Endothelial cell of umbilical vein (primary cell): Measurements from ENCODE around the gene PCID2. TPM values are rescaled to one million over a fixed set of nuclear protein-coding genes. Genes with fewer than 3 reads are reported as not detected.

ENCODE experiments used
- BruUV-seq: library from RNA; stranded (reverse); fragments of 400-500 nt; replicated peaks from 2 replicates; lab custom pipeline; 2021; lab: Mats Ljungman, UMichigan
- CTCF ChIA-PET: fragments of 300-600, 350-600 bp; sonication (Branson Sonifier 250); formaldehyde crosslinking; loops from one replicate; lab custom pipeline; 2021; ENCODE audit warnings: antibody characterized with exemption, inconsistent platforms; lab: Charles Lee
- POLR2A ChIA-PET: fragments of 300-600, 350-600 bp; sonication (Branson Sonifier 250); formaldehyde crosslinking; loops from one replicate; lab custom pipeline; 2021; ENCODE audit warnings: antibody characterized with exemption, inconsistent platforms; lab: Charles Lee
- DNase-seq: peaks from one replicate; pipeline ENCODE4 v3.0.0-alpha.2; 2011; ENCODE audit warnings: low read depth, low spot score
- FAIRE-seq: peaks from 2 replicates; lab custom pipeline; 2011; peaks lifted over from hg19 to GRCh38; lab: Jason Lieb, UNC
- H2AFZ ChIP-seq: 2 replicates; pipeline ENCODE4 v1.6.0; 2012; ENCODE audit warnings: low read depth, low read length, control low read depth, inconsistent platforms
- H3K27ac ChIP-seq: 2 replicates; pipeline ENCODE4 v1.5.1; 2011; ENCODE audit warnings: low read depth, mild to moderate bottlenecking, control low read depth, low read length, moderate library complexity; ENCODE audit not compliant: insufficient read depth
- H3K27me3 ChIP-seq, 2 experiments: 2 replicates each; pipeline versions ENCODE4 v1.6.0 to v1.6.1; 2011; ENCODE audit warnings: low read length in 2 of 2, mixed read lengths in 1 of 2; ENCODE audit not compliant: control insufficient read depth in 2 of 2, insufficient read depth in 2 of 2
- H3K36me3 ChIP-seq, 2 experiments: 2 replicates in 1 of 2; 3 replicates in 1 of 2; pipeline ENCODE4 v1.5.1; 2011; ENCODE audit warnings: low read length in 2 of 2, mild to moderate bottlenecking in 1 of 2, moderate library complexity in 1 of 2; ENCODE audit not compliant: control insufficient read depth in 2 of 2, insufficient read depth in 2 of 2; ENCODE audit errors: extremely low read depth in 1 of 2
- H3K4me1 ChIP-seq: 3 replicates; pipeline ENCODE4 v1.5.1; 2011; ENCODE audit warnings: mild to moderate bottlenecking, low read length; ENCODE audit not compliant: control insufficient read depth, insufficient read depth; ENCODE audit errors: extremely low read depth
- H3K4me2 ChIP-seq: 2 replicates; pipeline ENCODE4 v1.6.1; 2011; ENCODE audit warnings: low read length, control low read depth, mixed read lengths; ENCODE audit not compliant: insufficient read depth
- H3K4me3 ChIP-seq, 3 experiments: fragments of 200-600 bp in 1 of 3; sonication (generic), shearing (Covaris generic) in 1 of 3; replicated peaks in 1 of 3; 2 replicates each; pipeline ENCODE4 v1.5.1; 2011 to 2016; ENCODE audit warnings: control low read depth in 3 of 3, low read length in 3 of 3, mild to moderate bottlenecking in 2 of 3, inconsistent platforms in 1 of 3, low read depth in 1 of 3, moderate library complexity in 1 of 3; ENCODE audit not compliant: insufficient read depth in 1 of 3
- H3K79me2 ChIP-seq: 2 replicates; pipeline ENCODE4 v1.6.0; 2012; ENCODE audit warnings: low read length, inconsistent platforms; ENCODE audit not compliant: control insufficient read depth, insufficient read depth
- H3K9ac ChIP-seq: replicated peaks from 2 replicates; pipeline ENCODE3; 2011; ENCODE audit warnings: low read length, control low read depth; ENCODE audit not compliant: insufficient read depth; ENCODE audit errors: extremely low read depth
- H3K9me1 ChIP-seq: replicated peaks from 3 replicates; pipeline ENCODE4 v1.6.0; 2011; ENCODE audit warnings: mild to moderate bottlenecking, low read length; ENCODE audit not compliant: control insufficient read depth, insufficient read depth; ENCODE audit errors: extremely low read depth
- H3K9me3 ChIP-seq: replicated peaks from 2 replicates; pipeline ENCODE4 v1.5.1; 2012; ENCODE audit warnings: low read length, inconsistent platforms; ENCODE audit not compliant: control insufficient read depth, insufficient read depth
- H4K20me1 ChIP-seq: replicated peaks from 2 replicates; pipeline ENCODE3; 2011; ENCODE audit warnings: mild to moderate bottlenecking, low read length; ENCODE audit not compliant: control insufficient read depth, insufficient read depth; ENCODE audit errors: extremely low read depth
- CTCF ChIP-seq, 2 donors: IDR thresholded peaks; 1 replicate in 1 of 2; 2 replicates in 1 of 2; pipeline ENCODE4 v1.5.1; 2011; ENCODE audit warnings: low read length in 2 of 2, mild to moderate bottlenecking in 2 of 2, moderate library complexity in 2 of 2, control low read depth in 1 of 2, inconsistent platforms in 1 of 2, low read depth in 1 of 2; ENCODE audit not compliant: insufficient read depth in 1 of 2; ENCODE audit errors: extremely low read depth in 1 of 2
- EZH2 ChIP-seq: IDR thresholded peaks from 2 replicates; pipeline ENCODE4 v1.6.1; 2012; ENCODE audit warnings: borderline replicate concordance, low read depth, mild to moderate bottlenecking, moderate library complexity, low read length, inconsistent platforms; ENCODE audit not compliant: severe bottlenecking
- FOS ChIP-seq: IDR thresholded peaks from 2 replicates; pipeline ENCODE4 v1.6.1; 2011; ENCODE audit warnings: mild to moderate bottlenecking, low read length, moderate library complexity, borderline replicate concordance; ENCODE audit not compliant: insufficient read depth
- GATA2 ChIP-seq: IDR thresholded peaks from 2 replicates; pipeline ENCODE4 v1.7.0; 2011; ENCODE audit warnings: low read depth, mild to moderate bottlenecking, moderate library complexity, mixed read lengths, low read length; ENCODE audit not compliant: insufficient read length, insufficient read depth
- JUN ChIP-seq: IDR thresholded peaks from 2 replicates; pipeline ENCODE4 v1.6.1; 2011; ENCODE audit warnings: borderline replicate concordance, low read depth; ENCODE audit not compliant: insufficient read length, insufficient read depth
- MYC ChIP-seq: IDR thresholded peaks from one replicate; pipeline ENCODE4 v1.6.1; 2011; ENCODE audit warnings: mild to moderate bottlenecking, low read depth, low read length
- POLR2A ChIP-seq: IDR thresholded peaks from 2 replicates; pipeline ENCODE4 v1.6.1; 2012; ENCODE audit warnings: low read depth, mild to moderate bottlenecking, control low read depth, low read length
- POLR2AphosphoS5 ChIP-seq: IDR thresholded peaks from 2 replicates; pipeline ENCODE4 v1.6.1; 2012; ENCODE audit warnings: low read depth, mild to moderate bottlenecking, control low read depth, low read length, moderate library complexity; ENCODE audit not compliant: insufficient read depth
- dilution Hi-C: fragments of 300-500 bp; cut with MboI; formaldehyde crosslinking; loops from one replicate; pipeline ENCODE4 v1.15.0; 2019; ENCODE audit warnings: low sequenced_read_pairs; ENCODE audit not compliant: extremely low pct_ligation_motif_present
- intact Hi-C: fragments of 100-400 bp; cut with micrococcal nuclease; formaldehyde crosslinking; loops from one replicate; pipeline ENCODE4 v1.10.0; 2022
- polyA plus RNA-seq, 4 experiments: library from polyadenylated mRNA; depleted of rRNA in 3 of 4; stranded (reverse) in 3 of 4; unstranded in 1 of 4; fragments of >200 nt; gene quantifications; 2 replicates each; pipeline versions ENCODE4 v1.2.1 to v1.2.3, GENCODE V29; 2011 to 2012; ENCODE audit warnings: missing spikeins in 1 of 4
- total RNA-seq: library from RNA; stranded (reverse); gene quantifications from 2 replicates; pipeline ENCODE4 v1.2.3, GENCODE V29; 2021
- TF ChIP-seq, protein P1 (sequence below): IDR thresholded peaks from 2 replicates; pipeline ENCODE4 v1.6.1; 2011; ENCODE audit not compliant: insufficient read depth, insufficient read length

Gene PCID2
- total and polyA plus RNA-seq, 2 donors (not counting 3 experiments of a cell fraction or from before 2014, with no cell fraction given) = 52.1 to 55.6 TPM

- intact Hi-C loops = no loop called here
- DNase-seq (no peak), FAIRE-seq (no peak)
- no peaks in the 10 kb centered on the region for H3K9me1 ChIP-seq
- H2AFZ ChIP-seq = no peak overlapping the region
- H3K4me3 ChIP-seq = no peak overlapping the region
- POLR2A ChIA-PET = no interaction called here
- no peak overlapping the region for H3K4me2 ChIP-seq
- dilution Hi-C loops = no loop called here
- no peaks in the 10 kb centered on the region for H3K36me3 ChIP-seq
- no peaks in the 10 kb centered on the region for H4K20me1 ChIP-seq
- TF ChIP-seq, protein P1, sequence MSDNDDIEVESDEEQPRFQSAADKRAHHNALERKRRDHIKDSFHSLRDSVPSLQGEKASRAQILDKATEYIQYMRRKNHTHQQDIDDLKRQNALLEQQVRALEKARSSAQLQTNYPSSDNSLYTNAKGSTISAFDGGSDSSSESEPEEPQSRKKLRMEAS = no peak
- TF ChIP-seq MYC (no peak), CTCF (IDR thresholded peaks at IDR 0.05; ENCODE audit: extremely low read depth in 1 of 2, insufficient read depth in 1 of 2, low read depth in 1 of 2, low read length in 2 of 2) (no peak), JUN (no peak), FOS (no peak), EZH2 (no peak), POLR2AphosphoS5 (no peak), POLR2A (no peak), GATA2 (no peak)
- H3K27me3 ChIP-seq = peaks cover 2 to 5% of the 10 kb centered on the region in 2 experiments
- no peak overlapping the region for H3K9ac ChIP-seq
- H3K4me1 ChIP-seq = peaks cover 6% of the 10 kb centered on the region
- H3K79me2 ChIP-seq = no peaks in the 10 kb centered on the region
- H3K9me3 ChIP-seq = no peaks in the 10 kb centered on the region
- CTCF ChIA-PET = interaction anchor here (0.7 kb wide), 2 partner anchors 30 to 52 kb away, joined by 3 read pairs; partner anchors contain the start of gene CUL4A
- no TSS peak for BruUV-seq
- no peak overlapping the region for H3K27ac ChIP-seq
These were observed 51.1 kb downstream of the PCID2 start for GRCh38 chr13:113157206-113157928.
